Activated T-cell treated with anti-CD3 and anti-CD28 coated beads for 1 hour (primary cell): ENCODE measurements around the gene ZNF425.
"Not testable (repeated sequence)": the region's sequence is repeated elsewhere in the genome, so short reads cannot be mapped to it uniquely, and the experiment has no call there.

ENCODE experiments used
- DNase-seq: peaks from one replicate; pipeline ENCODE4 v3.0.0-alpha.2; 2020; ENCODE audit warnings: low read depth

Gene ZNF425

GRCh38 chr7:149071641-149072437 is 54.3 kb downstream of the ZNF425 start:
- DNase-seq = peak; percentile 29

- DNase-seq = no peak
Measured at GRCh38 chr7:149071182-149071635, 54.9 kb downstream of the ZNF425 start.

- DNase-seq = no peak
Measured at GRCh38 chr7:149070372-149071125, 55.6 kb downstream of the ZNF425 start.

- DNase-seq = no peak
Measured at GRCh38 chr7:149067869-149068268, 58.3 kb downstream of the ZNF425 start.

GRCh38 chr7:149063476-149063875 is 62.6 kb downstream of the ZNF425 start:
- no peak for DNase-seq

- DNase-seq = not testable (repeated sequence)
Measured at GRCh38 chr7:149062217-149062899, 63.8 kb downstream of the ZNF425 start.

GRCh38 chr7:149060156-149060555 is 66.0 kb downstream of the ZNF425 start:
- no peak for DNase-seq

GRCh38 chr7:149053885-149054284 is 72.2 kb downstream of the ZNF425 start:
- no peak for DNase-seq

- DNase-seq = no peak
Measured at GRCh38 chr7:149053384-149053783, 72.7 kb downstream of the ZNF425 start.
